Upper lobe of left lung (tissue), 6 donors: ENCODE data around the gene PCNX2. TPM values are rescaled to one million over a fixed set of nuclear protein-coding genes. Genes with fewer than 3 reads are reported as not detected.

Experiments
- ATAC-seq, 2 donors: fragments of 200-7000 bp; cut with Tn5 transposase; one replicate each; pipeline ENCODE4 v1.9.1; 2022; ENCODE audit warnings: mild to moderate bottlenecking in 2 of 2, moderate library complexity in 2 of 2; ENCODE audit not compliant: low FRiP score in 2 of 2
- DNase-seq, 2 donors: peaks; one replicate each; pipeline ENCODE4 v3.0.0-alpha.2; 2019 to 2020
- H3K27ac ChIP-seq, 4 donors: fragments of 200-600 bp; sonication (generic); one replicate each; pipeline ENCODE4 v1.5.1; 2016 to 2019
- H3K27me3 ChIP-seq, 4 donors: fragments of 200-600 bp; sonication (generic); one replicate each; pipeline ENCODE4 v1.5.1; 2017 to 2019
- H3K36me3 ChIP-seq, 4 donors: fragments of 200-600 bp; sonication (generic); one replicate each; pipeline ENCODE4 v1.5.1; 2016 to 2019
- H3K4me1 ChIP-seq, 4 donors: fragments of 200-600 bp; sonication (generic); one replicate each; pipeline ENCODE4 v1.5.1; 2018 to 2019
- H3K4me3 ChIP-seq, 4 donors: fragments of 200-600 bp; sonication (generic); one replicate each; pipeline ENCODE4 v1.5.1; 2017 to 2019; ENCODE audit warnings: mild to moderate bottlenecking in 2 of 4, moderate library complexity in 1 of 4
- H3K9me3 ChIP-seq, 4 donors: fragments of 200-600 bp; sonication (generic); one replicate each; pipeline ENCODE4 v1.5.1; 2018 to 2019
- CTCF ChIP-seq, 6 experiments: fragments of 450-650 bp in 4 of 6; fragments of 200-600 bp in 2 of 6; sonication (generic) in 2 of 6; IDR thresholded peaks; one replicate each; pipeline ENCODE4 v1.5.1; 2016 to 2019; ENCODE audit warnings: antibody characterized with exemption in 6 of 6
- EP300 ChIP-seq, 4 donors: sonication (generic); formaldehyde crosslinking; IDR thresholded peaks; one replicate each; pipeline ENCODE4 v1.5.1; 2017; ENCODE audit warnings: antibody characterized with exemption in 4 of 4, control low read depth in 2 of 4
- POLR2A ChIP-seq, 4 donors: fragments of 450-650 bp; IDR thresholded peaks; one replicate each; pipeline ENCODE4 v1.5.1; 2016 to 2017; ENCODE audit warnings: antibody characterized with exemption in 4 of 4, mild to moderate bottlenecking in 2 of 4
- POLR2AphosphoS5 ChIP-seq, 2 donors: sonication (generic); formaldehyde crosslinking; IDR thresholded peaks; one replicate each; pipeline ENCODE4 v1.5.1; 2017; ENCODE audit warnings: antibody characterized with exemption in 2 of 2
- WGBS, 2 donors: methylation state at CpG; one replicate each; pipeline ENCODE4 v1.1.5; 2017 to 2018; 5-methylcytosine and 5-hydroxymethylcytosine counted together
- total RNA-seq, 6 donors: library from RNA; depleted of rRNA in 4 of 6; stranded (reverse); fragments of >200 nt in 4 of 6; gene quantifications; one replicate each; pipeline versions ENCODE4 v1.1.0 to v1.2.1, GENCODE V29; 2016 to 2021
- donor health status: DM: no; HTN: no; CAD: no; lungs with moderate emphysema.
- donor health status: DM: no; HTN: yes; CAD: no; lungs with severe emphysema.

The PCNX2 gene
- total RNA-seq, 6 donors from 2014 or later = 8.2 to 27.2 (median 14.5) TPM

- ATAC-seq (no peak), DNase-seq (no peak)
- Histone ChIP-seq H3K27ac (no peak overlapping the region), H3K27me3 (no peaks in the 10 kb centered on the region), H3K36me3 (no peaks in the 10 kb centered on the region), H3K9me3 (peaks cover 0 to 3% (median 1%) of the 10 kb centered on the region in 4 donors), H3K4me1 (no peaks in the 10 kb centered on the region), H3K4me3 (no peak overlapping the region)
- 66 to 77% methylated on average over 4 of the region's 4 CpGs for WGBS, 2 donors
- TF ChIP-seq POLR2A (IDR thresholded peaks at IDR 0.05) (no peak), EP300 (IDR thresholded peaks at IDR 0.05) (no peak), CTCF (IDR thresholded peaks at IDR 0.05) (no peak)
Observed at GRCh38 chr1:233166896-233167295, 128.6 kb downstream of the PCNX2 start.

GRCh38 chr1:233163696-233164095 is 131.8 kb downstream of the PCNX2 start:
- no peak overlapping the region for H3K27ac ChIP-seq

GRCh38 chr1:233158322-233158721 is 137.2 kb downstream of the PCNX2 start:
- Histone ChIP-seq H3K27ac (no peak overlapping the region), H3K9me3 (no peaks in the 10 kb centered on the region), H3K4me3 (no peak overlapping the region), H3K36me3 (no peaks in the 10 kb centered on the region), H3K4me1 (no peaks in the 10 kb centered on the region), H3K27me3 (no peaks in the 10 kb centered on the region)
- DNase-seq = no peak
- ATAC-seq = no peak
- TF ChIP-seq POLR2AphosphoS5 (IDR thresholded peaks at IDR 0.05) (no peak), EP300 (IDR thresholded peaks at IDR 0.05) (no peak), CTCF (IDR thresholded peaks at IDR 0.05) (no peak), POLR2A (IDR thresholded peaks at IDR 0.05) (no peak)

More at GRCh38 chr1:233163696-233164095, 131.8 kb downstream of the PCNX2 start:
- ATAC-seq (no peak), DNase-seq (no peak)
- 95 to 98% methylated on average over 1 of the region's 1 CpG for WGBS, 2 donors
- Histone ChIP-seq H3K36me3 (no peaks in the 10 kb centered on the region), H3K4me1 (no peaks in the 10 kb centered on the region), H3K4me3 (no peak overlapping the region), H3K27me3 (no peaks in the 10 kb centered on the region), H3K9me3 (peaks cover 0 to 3% (median 0%) of the 10 kb centered on the region in 4 donors)
- TF ChIP-seq POLR2AphosphoS5 (IDR thresholded peaks at IDR 0.05) (no peak), EP300 (IDR thresholded peaks at IDR 0.05) (no peak), CTCF (IDR thresholded peaks at IDR 0.05) (no peak), POLR2A (IDR thresholded peaks at IDR 0.05) (no peak)

- DNase-seq (no peak), ATAC-seq (no peak)
- H3K4me3 ChIP-seq = no peak overlapping the region
- H3K27ac ChIP-seq = no peak overlapping the region
- H3K9me3 ChIP-seq = no peaks in the 10 kb centered on the region
- H3K36me3 ChIP-seq = no peaks in the 10 kb centered on the region
- no peaks in the 10 kb centered on the region for H3K4me1 ChIP-seq
- H3K27me3 ChIP-seq = no peaks in the 10 kb centered on the region
- TF ChIP-seq POLR2A (IDR thresholded peaks at IDR 0.05) (no peak), POLR2AphosphoS5 (IDR thresholded peaks at IDR 0.05) (no peak), EP300 (IDR thresholded peaks at IDR 0.05) (no peak), CTCF (IDR thresholded peaks at IDR 0.05) (no peak)
Observed at GRCh38 chr1:233157245-233157644, 138.3 kb downstream of the PCNX2 start.

GRCh38 chr1:233151861-233152260 is 143.7 kb downstream of the PCNX2 start:
- no peak overlapping the region for H3K27ac ChIP-seq
- H3K27me3 ChIP-seq = no peaks in the 10 kb centered on the region
- ATAC-seq (peak in 1 of 2 donors; percentile 71), DNase-seq (no peak)
- no peaks in the 10 kb centered on the region for H3K4me1 ChIP-seq
- H3K9me3 ChIP-seq = no peaks in the 10 kb centered on the region
- no peaks in the 10 kb centered on the region for H3K36me3 ChIP-seq
- no peak overlapping the region for H3K4me3 ChIP-seq
- TF ChIP-seq POLR2AphosphoS5 (IDR thresholded peaks at IDR 0.05) = no peak
- TF ChIP-seq POLR2A (IDR thresholded peaks at IDR 0.05) = no peak
- no peak for TF ChIP-seq EP300 (IDR thresholded peaks at IDR 0.05)
- TF ChIP-seq CTCF (IDR thresholded peaks at IDR 0.05) = no peak
- 92 to 96% methylated on average over 6 of the region's 6 CpGs for WGBS, 2 donors
